Glutamatergic neuron (in vitro differentiated cells): Measurements from ENCODE around the gene TRO. TPM values are rescaled to one million over a fixed set of nuclear protein-coding genes. Genes with fewer than 3 reads are reported as not detected.

Experiments
- DNase-seq: peaks from one replicate; pipeline ENCODE4 v3.0.0; 2022
- H3K27ac Mint-ChIP-seq: one replicate; pipeline ENCODE4 v1.8.0; 2020; ENCODE audit warnings: mild to moderate bottlenecking, mixed read lengths, inconsistent platforms; ENCODE audit not compliant: unreplicated experiment
- H3K27me3 Mint-ChIP-seq: one replicate; pipeline ENCODE4 v1.8.0; 2020; ENCODE audit warnings: mild to moderate bottlenecking, moderate library complexity, mixed read lengths, inconsistent platforms; ENCODE audit not compliant: unreplicated experiment
- H3K36me3 Mint-ChIP-seq: one replicate; pipeline ENCODE4 v1.8.0; 2020; ENCODE audit warnings: mild to moderate bottlenecking, mixed read lengths, inconsistent platforms; ENCODE audit not compliant: unreplicated experiment
- H3K4me1 Mint-ChIP-seq: one replicate; pipeline ENCODE4 v1.8.0; 2020; ENCODE audit warnings: mild to moderate bottlenecking, low read depth, mixed read lengths, inconsistent platforms; ENCODE audit not compliant: unreplicated experiment
- H3K4me3 Mint-ChIP-seq: one replicate; pipeline ENCODE4 v1.8.0; 2020; ENCODE audit warnings: mild to moderate bottlenecking, mixed read lengths, inconsistent platforms; ENCODE audit not compliant: unreplicated experiment
- H3K9me3 Mint-ChIP-seq: one replicate; pipeline ENCODE4 v1.8.0; 2020; ENCODE audit warnings: mild to moderate bottlenecking, moderate library complexity, mixed read lengths, inconsistent platforms; ENCODE audit not compliant: unreplicated experiment
- CTCF ChIP-seq: fragments of 200-600 bp; sonication (generic); IDR thresholded peaks from one replicate; pipeline ENCODE4 v1.5.0; 2021; ENCODE audit not compliant: partially characterized antibody, unreplicated experiment
- long read RNA-seq: library from polyadenylated mRNA; unstranded; transcript quantifications from one replicate; pipeline ENCODE4 v2.0.0, GENCODE V29; 2020; ENCODE audit not compliant: unreplicated experiment
- total RNA-seq: library from RNA; stranded (reverse); fragmentation: NEBNext Ultra II Directional; extraction: Animal tissue kit (Norgen Biotek cat#: 25700); gene quantifications from one replicate; pipeline ENCODE4 v1.2.1, GENCODE V29; 2021; ENCODE audit not compliant: unreplicated experiment

The TRO gene, protein sequence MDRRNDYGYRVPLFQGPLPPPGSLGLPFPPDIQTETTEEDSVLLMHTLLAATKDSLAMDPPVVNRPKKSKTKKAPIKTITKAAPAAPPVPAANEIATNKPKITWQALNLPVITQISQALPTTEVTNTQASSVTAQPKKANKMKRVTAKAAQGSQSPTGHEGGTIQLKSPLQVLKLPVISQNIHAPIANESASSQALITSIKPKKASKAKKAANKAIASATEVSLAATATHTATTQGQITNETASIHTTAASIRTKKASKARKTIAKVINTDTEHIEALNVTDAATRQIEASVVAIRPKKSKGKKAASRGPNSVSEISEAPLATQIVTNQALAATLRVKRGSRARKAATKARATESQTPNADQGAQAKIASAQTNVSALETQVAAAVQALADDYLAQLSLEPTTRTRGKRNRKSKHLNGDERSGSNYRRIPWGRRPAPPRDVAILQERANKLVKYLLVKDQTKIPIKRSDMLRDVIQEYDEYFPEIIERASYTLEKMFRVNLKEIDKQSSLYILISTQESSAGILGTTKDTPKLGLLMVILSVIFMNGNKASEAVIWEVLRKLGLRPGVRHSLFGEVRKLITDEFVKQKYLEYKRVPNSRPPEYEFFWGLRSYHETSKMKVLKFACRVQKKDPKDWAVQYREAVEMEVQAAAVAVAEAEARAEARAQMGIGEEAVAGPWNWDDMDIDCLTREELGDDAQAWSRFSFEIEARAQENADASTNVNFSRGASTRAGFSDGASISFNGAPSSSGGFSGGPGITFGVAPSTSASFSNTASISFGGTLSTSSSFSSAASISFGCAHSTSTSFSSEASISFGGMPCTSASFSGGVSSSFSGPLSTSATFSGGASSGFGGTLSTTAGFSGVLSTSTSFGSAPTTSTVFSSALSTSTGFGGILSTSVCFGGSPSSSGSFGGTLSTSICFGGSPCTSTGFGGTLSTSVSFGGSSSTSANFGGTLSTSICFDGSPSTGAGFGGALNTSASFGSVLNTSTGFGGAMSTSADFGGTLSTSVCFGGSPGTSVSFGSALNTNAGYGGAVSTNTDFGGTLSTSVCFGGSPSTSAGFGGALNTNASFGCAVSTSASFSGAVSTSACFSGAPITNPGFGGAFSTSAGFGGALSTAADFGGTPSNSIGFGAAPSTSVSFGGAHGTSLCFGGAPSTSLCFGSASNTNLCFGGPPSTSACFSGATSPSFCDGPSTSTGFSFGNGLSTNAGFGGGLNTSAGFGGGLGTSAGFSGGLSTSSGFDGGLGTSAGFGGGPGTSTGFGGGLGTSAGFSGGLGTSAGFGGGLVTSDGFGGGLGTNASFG (N-terminal part only)
- total RNA-seq = 236 TPM
- long read RNA-seq, full-length matches to known transcripts = 3 of 15 reads
- long read RNA-seq, partial matches to known transcripts = 3 of 15 reads
- long read RNA-seq, other reads (novel, unspliced or antisense) = 9 of 15 reads

DNA sequence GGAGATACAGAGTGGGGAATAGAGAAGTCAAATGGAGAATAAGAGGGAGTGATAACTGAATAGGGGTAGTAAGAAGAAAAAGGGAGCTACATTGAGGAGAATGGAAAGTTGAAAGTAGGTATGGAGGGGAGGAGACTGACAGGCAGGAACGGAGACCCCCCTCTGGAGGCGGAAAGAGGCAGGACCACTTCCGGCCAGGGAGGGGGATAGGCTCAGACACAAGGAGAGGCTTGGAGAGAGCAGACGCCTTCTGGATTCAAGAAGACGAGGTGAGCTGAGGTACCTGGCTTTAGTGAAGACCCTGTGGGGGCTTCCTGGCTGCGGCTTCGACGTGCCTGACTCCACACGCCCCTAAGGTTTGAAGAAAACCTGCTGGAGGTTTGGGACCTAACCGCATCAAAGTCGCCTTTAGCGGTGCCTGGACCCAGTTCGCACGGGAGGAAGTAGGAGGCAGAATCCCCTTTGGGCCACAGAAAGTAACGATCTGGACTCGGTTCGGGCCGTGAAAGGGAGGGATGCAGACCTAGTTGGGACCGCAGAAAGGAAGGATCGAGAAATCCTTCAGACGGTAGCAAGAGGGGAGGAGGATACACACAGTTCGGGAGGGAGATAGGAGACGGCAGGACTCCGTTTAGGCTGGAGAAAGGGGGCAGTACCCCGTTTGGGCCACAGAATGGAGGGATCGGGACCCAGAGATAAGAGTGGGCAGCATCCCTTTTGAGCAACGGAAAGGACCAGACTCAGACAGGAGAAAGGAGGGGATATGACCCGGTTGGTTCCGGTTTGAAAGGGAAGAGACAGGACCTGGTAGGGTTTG, at the start of gene TRO:
TRO (plus strand) TSS at position 215 of the 817 bp plus-strand sequence. CDS start 1,423 bp downstream, outside the sequence.
- peaks cover 4% of the 10 kb centered on the region for H3K9me3 Mint-ChIP-seq
- peak within 1 kb of the TSS; percentile 91 for H3K27ac Mint-ChIP-seq
- H3K27me3 Mint-ChIP-seq = no peaks in the 10 kb centered on the region
- DNase-seq = peak; percentile 70
- peak within 1 kb of the TSS; percentile 97 for H3K4me3 Mint-ChIP-seq
- H3K36me3 Mint-ChIP-seq = no peaks in the 10 kb centered on the region
- peaks cover 2% of the 10 kb centered on the region for H3K4me1 Mint-ChIP-seq
- TF ChIP-seq CTCF = peak; percentile 32

DNA sequence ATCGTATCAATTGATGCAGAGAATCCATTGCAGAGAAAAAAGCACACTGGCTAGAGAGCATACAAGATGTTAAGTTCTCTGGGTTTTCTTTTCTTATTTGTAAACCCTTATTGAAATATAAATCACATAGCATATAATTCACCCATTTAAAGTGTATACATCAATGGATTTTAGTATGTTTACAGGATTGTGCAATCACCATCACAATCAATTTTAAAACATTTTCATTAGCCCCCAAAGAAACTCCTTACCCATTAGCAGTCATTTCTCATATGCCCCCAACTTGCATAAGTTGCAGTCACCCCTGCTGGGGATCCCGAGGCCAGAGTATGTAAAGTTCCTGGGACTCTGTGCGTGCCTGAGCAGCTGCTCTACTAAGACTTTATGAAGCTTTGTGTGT, 34.9 kb upstream of the TRO start:
- DNase-seq = no peak
- Mint-ChIP-seq H3K4me3 (no peak overlapping the region), H3K36me3 (no peaks in the 10 kb centered on the region), H3K27me3 (no peaks in the 10 kb centered on the region), H3K4me1 (no peaks in the 10 kb centered on the region), H3K9me3 (peaks cover 3% of the 10 kb centered on the region), H3K27ac (no peak overlapping the region)
- TF ChIP-seq CTCF = no peak

DNA sequence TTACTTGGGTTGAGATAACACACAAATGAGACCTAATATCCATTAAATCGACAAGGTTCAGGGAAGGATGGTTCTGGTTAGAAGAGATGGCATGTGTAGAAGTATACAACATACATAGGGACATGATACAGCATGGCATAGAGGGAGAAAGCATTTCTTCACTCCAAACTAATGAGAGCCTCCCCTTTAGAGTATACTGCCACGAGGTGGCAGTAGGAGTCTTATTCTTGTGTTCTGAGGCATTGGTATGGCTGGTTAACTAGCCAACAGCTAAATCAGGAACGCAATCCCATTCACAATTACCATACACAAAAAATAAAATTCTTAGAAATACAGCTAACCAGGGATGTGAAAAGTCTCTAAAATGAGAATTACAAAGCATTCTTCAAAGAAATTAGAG, 29.1 kb upstream of the TRO start:
- DNase-seq = no peak
- no peaks in the 10 kb centered on the region for H3K4me1 Mint-ChIP-seq
- H3K4me3 Mint-ChIP-seq = no peak overlapping the region
- H3K36me3 Mint-ChIP-seq = no peaks in the 10 kb centered on the region
- H3K9me3 Mint-ChIP-seq = peaks cover 3% of the 10 kb centered on the region
- H3K27me3 Mint-ChIP-seq = peaks cover 2% of the 10 kb centered on the region
- no peak overlapping the region for H3K27ac Mint-ChIP-seq
- TF ChIP-seq CTCF = no peak

DNA sequence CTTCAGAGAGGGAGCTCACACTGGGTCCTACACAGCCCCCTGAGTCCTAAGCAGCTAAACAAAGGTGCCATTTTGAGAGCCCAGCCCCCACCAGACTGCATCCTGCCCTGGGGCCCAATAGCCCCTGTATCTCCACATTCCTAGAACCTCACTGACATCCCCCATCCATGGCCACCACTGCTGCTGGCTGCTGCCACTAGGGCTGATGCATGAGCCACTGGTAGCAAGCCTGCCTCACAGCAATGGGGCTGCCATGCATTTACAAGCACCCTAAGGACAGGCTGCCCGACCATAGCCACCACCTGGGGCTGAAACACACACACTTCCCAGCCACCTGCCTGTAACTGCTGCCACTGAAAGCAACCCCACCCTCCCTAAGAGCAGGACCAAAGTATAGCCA, 26.5 kb upstream of the TRO start:
- no peaks in the 10 kb centered on the region for H3K4me1 Mint-ChIP-seq
- TF ChIP-seq CTCF = no peak
- H3K27me3 Mint-ChIP-seq = peaks cover 2% of the 10 kb centered on the region
- H3K4me3 Mint-ChIP-seq = no peak overlapping the region
- H3K27ac Mint-ChIP-seq = no peak overlapping the region
- peaks cover 3% of the 10 kb centered on the region for H3K9me3 Mint-ChIP-seq
- H3K36me3 Mint-ChIP-seq = no peaks in the 10 kb centered on the region
- no peak for DNase-seq
